H1 (cell line): ENCODE data around the gene KCTD16. TPM values are rescaled to one million over a fixed set of nuclear protein-coding genes. Genes with fewer than 3 reads are reported as not detected.

Experiments
- ASH2L ChIP-seq: fragments of 200-600, 300-600 bp; sonication (generic); IDR thresholded peaks from one replicate; pipeline ENCODE4 v1.7.1; 2017; ENCODE audit warnings: low read length
- CEBPB ChIP-seq: IDR thresholded peaks from 2 replicates; pipeline ENCODE4 v1.6.1; 2012; ENCODE audit warnings: low read depth, low read length
- CTCF ChIP-seq, 3 experiments: IDR thresholded peaks; 1 replicate in 2 of 3; 2 replicates in 1 of 3; pipeline versions ENCODE4 v1.5.1 to v1.6.1; 2011; ENCODE audit warnings: low read length in 3 of 3, mild to moderate bottlenecking in 3 of 3, inconsistent platforms in 2 of 3, low read depth in 1 of 3, moderate library complexity in 1 of 3; ENCODE audit not compliant: insufficient read depth in 1 of 3; ENCODE audit errors: control extremely low read depth in 1 of 3
- FOSL1 ChIP-seq: IDR thresholded peaks from 2 replicates; pipeline ENCODE4 v1.6.1; 2011; ENCODE audit warnings: mild to moderate bottlenecking, low read depth, low read length, moderate library complexity; ENCODE audit not compliant: insufficient read depth
- RAD21 ChIP-seq, 2 experiments: IDR thresholded peaks in 1 of 2; conservative IDR thresholded peaks in 1 of 2; 2 replicates each; pipeline ENCODE4 v1.6.1; 2011; ENCODE audit warnings: low read depth in 2 of 2, low read length in 2 of 2, improper control_type of control experiment in 1 of 2, inconsistent platforms in 1 of 2, mild to moderate bottlenecking in 1 of 2, moderate library complexity in 1 of 2
- SAP30 ChIP-seq: fragments of 300-600 bp; sonication (generic); IDR thresholded peaks from 2 replicates; pipeline ENCODE4 v1.7.1; 2012; ENCODE audit warnings: low read length, moderate library complexity, mild to moderate bottlenecking, inconsistent platforms; ENCODE audit not compliant: insufficient read depth, insufficient replicate concordance
- SP1 ChIP-seq: IDR thresholded peaks from 2 replicates; pipeline ENCODE4 v1.6.1; 2011; ENCODE audit warnings: low read depth, low read length
- polyA plus RNA-seq, 7 experiments: library from polyadenylated mRNA; depleted of rRNA in 3 of 7; stranded (reverse) in 5 of 7; unstranded in 2 of 7; fragments of >200 nt in 5 of 7; fragments of 200-250 nt in 2 of 7; gene quantifications; 1 replicate in 5 of 7; 2 replicates in 1 of 7; 4 replicates in 1 of 7; pipeline versions ENCODE4 v1.2.1 to v1.2.3, GENCODE V29; 2011 to 2013; ENCODE audit warnings: missing spikeins in 2 of 7, mixed read lengths in 2 of 7
- total RNA-seq: library from RNA; stranded (reverse); fragmentation: NEBNext Ultra II Directional; extraction: Animal tissue kit (Norgen Biotek cat#: 25700); gene quantifications from 2 replicates; pipeline ENCODE4 v1.2.1, GENCODE V29; 2021

Gene KCTD16
- total and polyA plus RNA-seq, 2 of the 8 experiments (the other 6 are each of a cell fraction or from before 2014, with no cell fraction given) = 0.03 to 0.24 TPM

DNA sequence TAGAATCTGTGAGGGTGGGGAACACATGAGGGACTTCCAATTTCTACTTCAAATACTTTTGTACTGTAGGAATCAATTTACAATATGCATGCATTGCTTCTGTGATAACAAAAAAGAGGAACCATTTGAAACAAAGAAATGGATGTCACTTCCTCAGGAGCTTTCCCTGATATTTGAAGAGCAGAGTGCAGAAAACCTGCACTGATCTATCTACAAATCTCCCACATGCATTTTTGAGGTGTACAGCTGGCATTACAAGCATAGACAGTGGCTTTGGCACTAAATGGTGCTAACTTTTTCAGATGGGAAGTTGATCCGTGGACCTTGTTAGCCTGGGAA lies 27.9 kb upstream of the KCTD16 start (continued):
- TF ChIP-seq CTCF (IDR thresholded peaks at IDR 0.05; ENCODE audit: control extremely low read depth in 1 of 3, insufficient read depth in 1 of 3, low read depth in 1 of 3, low read length in 3 of 3) (no peak), SAP30 (no peak), RAD21 (IDR thresholded peaks at IDR 0.05 in 1 of 2, conservative IDR thresholded peaks at IDR 0.05 in 1 of 2; ENCODE audit: low read depth in 2 of 2, low read length in 2 of 2) (no peak), ASH2L (no peak), CEBPB (no peak), SP1 (no peak), FOSL1 (no peak)
